Lower leg skin (tissue), 3 donors: Measurements from ENCODE around the gene JMJD1C.

Experiments
- POLR2A ChIP-seq, 2 donors: fragments of 450-650 bp; IDR thresholded peaks; one replicate each; pipeline ENCODE4 v1.6.1; 2016 to 2017; ENCODE audit warnings: antibody characterized with exemption in 2 of 2, mild to moderate bottlenecking in 1 of 2, moderate library complexity in 1 of 2
- TF ChIP-seq, protein P1 (sequence below), 3 donors: fragments of 450-650 bp; IDR thresholded peaks; one replicate each; pipeline ENCODE4 v1.5.1; 2016; ENCODE audit warnings: antibody characterized with exemption in 3 of 3, mild to moderate bottlenecking in 3 of 3, moderate library complexity in 2 of 3

DNA sequence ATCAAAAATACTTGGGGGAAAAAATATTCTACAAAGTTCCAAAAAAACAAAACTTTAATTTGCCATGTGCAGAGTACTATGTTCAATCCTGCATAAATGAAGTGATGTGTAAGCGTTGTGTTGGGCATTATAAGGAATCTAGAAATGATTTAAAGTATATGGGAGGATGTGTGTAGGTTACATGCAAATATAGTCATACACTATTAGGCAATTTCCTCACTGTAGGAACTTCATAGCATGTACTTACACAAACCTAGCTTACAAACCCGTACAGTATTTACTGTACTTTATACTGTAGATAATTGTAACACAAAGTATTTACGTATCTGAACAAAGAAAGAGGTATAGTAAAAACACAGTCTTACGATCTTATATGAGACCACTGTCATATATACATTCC, 260.4 kb downstream of the JMJD1C start:
- TF ChIP-seq POLR2A (IDR thresholded peaks at IDR 0.05), result no peak
- TF ChIP-seq, protein P1, sequence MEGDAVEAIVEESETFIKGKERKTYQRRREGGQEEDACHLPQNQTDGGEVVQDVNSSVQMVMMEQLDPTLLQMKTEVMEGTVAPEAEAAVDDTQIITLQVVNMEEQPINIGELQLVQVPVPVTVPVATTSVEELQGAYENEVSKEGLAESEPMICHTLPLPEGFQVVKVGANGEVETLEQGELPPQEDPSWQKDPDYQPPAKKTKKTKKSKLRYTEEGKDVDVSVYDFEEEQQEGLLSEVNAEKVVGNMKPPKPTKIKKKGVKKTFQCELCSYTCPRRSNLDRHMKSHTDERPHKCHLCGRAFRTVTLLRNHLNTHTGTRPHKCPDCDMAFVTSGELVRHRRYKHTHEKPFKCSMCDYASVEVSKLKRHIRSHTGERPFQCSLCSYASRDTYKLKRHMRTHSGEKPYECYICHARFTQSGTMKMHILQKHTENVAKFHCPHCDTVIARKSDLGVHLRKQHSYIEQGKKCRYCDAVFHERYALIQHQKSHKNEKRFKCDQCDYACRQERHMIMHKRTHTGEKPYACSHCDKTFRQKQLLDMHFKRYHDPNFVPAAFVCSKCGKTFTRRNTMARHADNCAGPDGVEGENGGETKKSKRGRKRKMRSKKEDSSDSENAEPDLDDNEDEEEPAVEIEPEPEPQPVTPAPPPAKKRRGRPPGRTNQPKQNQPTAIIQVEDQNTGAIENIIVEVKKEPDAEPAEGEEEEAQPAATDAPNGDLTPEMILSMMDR (IDR thresholded peaks at IDR 0.05), result no peak
